ENCODE results near the gene ATP5IF1. TPM values are rescaled to one million over a fixed set of nuclear protein-coding genes. Genes with fewer than 3 reads are reported as not detected.

The ATP5IF1 gene
- total RNA-seq, 1 donor from 2014 or later = 449 TPM

- peak; percentile 65 for ATAC-seq
- DNase-seq = peak; percentile 96
- intact Hi-C loops (cut with micrococcal nuclease) = no loop called here
These were observed 3.2 kb upstream of the ATP5IF1 start, which contains the start of gene DNAJC8 for GRCh38 chr1:28232558-28233263. Gene DNAJC8 (minus strand): TSS chr1:28233029. CDS start chr1:28232998, 31 bp downstream.

GRCh38 chr1:28233264-28233606, 2.7 kb upstream of the ATP5IF1 start:
- peak; percentile 34 for DNase-seq
- intact Hi-C loops (cut with micrococcal nuclease) = no loop called here
- ATAC-seq = no peak

- peak; percentile 6 for ATAC-seq
- intact Hi-C loops (cut with micrococcal nuclease) = no loop called here
- no peak for DNase-seq
These were observed 865 bp downstream of the ATP5IF1 start for GRCh38 chr1:28236656-28237322.

- ATAC-seq = no peak
- DNase-seq = no peak
- intact Hi-C loops (cut with micrococcal nuclease) = no loop called here
These were observed 3.1 kb downstream of the ATP5IF1 start for GRCh38 chr1:28239004-28239403.

- intact Hi-C loops (cut with micrococcal nuclease) = no loop called here
- DNase-seq (no peak), ATAC-seq (no peak)
These were observed 4.1 kb downstream of the ATP5IF1 start for GRCh38 chr1:28240024-28240423.

- DNase-seq = no peak
- no peak for ATAC-seq
- intact Hi-C loops (cut with micrococcal nuclease) = no loop called here
These were observed 5.8 kb downstream of the ATP5IF1 start for GRCh38 chr1:28241638-28242241.

- intact Hi-C loops (cut with micrococcal nuclease) = no loop called here
- no peak for DNase-seq
- no peak for ATAC-seq
These were observed 7.9 kb downstream of the ATP5IF1 start for GRCh38 chr1:28243685-28244311.

- no peak for DNase-seq
- ATAC-seq = peak; percentile 38
- intact Hi-C loops (cut with micrococcal nuclease) = no loop called here
These were observed 8.8 kb downstream of the ATP5IF1 start for GRCh38 chr1:28244549-28245251.

- ATAC-seq (no peak), DNase-seq (no peak)
- intact Hi-C loops (cut with micrococcal nuclease) = no loop called here
These were observed 10.5 kb downstream of the ATP5IF1 start for GRCh38 chr1:28246427-28246832.

GRCh38 chr1:28247612-28248272, 11.8 kb downstream of the ATP5IF1 start:
- ATAC-seq = no peak
- intact Hi-C loops (cut with micrococcal nuclease) = no loop called here
- no peak for DNase-seq

GRCh38 chr1:28248273-28249012, 12.5 kb downstream of the ATP5IF1 start:
- ATAC-seq (peak; percentile 65), DNase-seq (peak; percentile 86)
- intact Hi-C loops (cut with micrococcal nuclease) = no loop called here

GRCh38 chr1:28249013-28249865, 13.3 kb downstream of the ATP5IF1 start:
- ATAC-seq (peak; percentile 42), DNase-seq (peak; percentile 77)
- intact Hi-C loops (cut with micrococcal nuclease) = no loop called here

- DNase-seq = no peak
- no peak for ATAC-seq
- intact Hi-C loops (cut with micrococcal nuclease) = no loop called here
These were observed 14.0 kb downstream of the ATP5IF1 start for GRCh38 chr1:28249866-28250295.

GRCh38 chr1:28256197-28256827, 20.4 kb downstream of the ATP5IF1 start:
- intact Hi-C loops (cut with micrococcal nuclease) = no loop called here
- DNase-seq (no peak), ATAC-seq (no peak)

GRCh38 chr1:28257736-28258135, 21.8 kb downstream of the ATP5IF1 start:
- DNase-seq (no peak), ATAC-seq (no peak)
- intact Hi-C loops (cut with micrococcal nuclease) = no loop called here

- ATAC-seq = no peak
- intact Hi-C loops (cut with micrococcal nuclease) = no loop called here
- no peak for DNase-seq
These were observed 22.8 kb downstream of the ATP5IF1 start for GRCh38 chr1:28258628-28259251.
